Measurements from ENCODE around the gene AQR. TPM values are rescaled to one million over a fixed set of nuclear protein-coding genes. Genes with fewer than 3 reads are reported as not detected.
A peak's percentile ranks its signal among the peaks of the same experiment; 100 is the strongest.

Gene AQR
- total and polyA plus RNA-seq, 2 of the 13 experiments (the other 11 are each of a cell fraction or from before 2014, with no cell fraction given), result 18.7 to 31.3 TPM

DNA sequence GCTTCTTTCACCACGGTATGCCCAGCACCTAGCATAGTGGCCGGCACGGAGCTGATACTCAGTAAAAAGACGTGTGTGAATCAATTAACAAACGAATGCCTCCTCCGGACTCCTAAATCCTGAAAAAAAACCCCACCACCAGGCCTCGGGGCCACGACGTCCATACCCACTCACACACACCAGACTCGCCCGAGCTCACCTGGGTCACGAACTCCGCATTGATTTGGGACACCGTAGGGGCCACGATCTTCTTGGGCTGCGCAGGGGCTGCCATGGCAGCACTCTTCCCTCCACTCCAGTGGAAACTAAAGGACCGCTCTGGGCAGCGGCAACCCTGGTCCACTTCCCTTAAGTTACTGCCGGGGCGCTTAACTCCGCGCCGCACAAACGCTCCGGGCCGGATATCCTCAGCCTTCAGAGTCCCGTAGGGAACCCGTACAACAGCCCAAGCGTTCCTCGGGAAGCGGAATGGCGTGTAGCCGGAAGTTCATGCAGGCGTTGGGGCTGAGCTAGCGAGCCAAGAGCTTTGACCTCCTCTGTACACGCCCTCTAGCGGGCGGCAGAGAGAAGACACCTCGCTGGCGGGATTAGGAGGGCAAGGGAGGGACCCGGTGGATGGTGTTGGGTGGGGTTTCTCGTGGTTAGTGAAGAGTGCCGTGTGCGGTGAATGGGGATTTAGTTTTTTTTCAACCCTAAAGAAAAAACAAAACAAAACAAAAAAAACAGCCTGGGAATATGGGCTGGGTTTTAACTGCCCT, at the start of gene AQR (continued):
- TF ChIP-seq, protein P1, sequence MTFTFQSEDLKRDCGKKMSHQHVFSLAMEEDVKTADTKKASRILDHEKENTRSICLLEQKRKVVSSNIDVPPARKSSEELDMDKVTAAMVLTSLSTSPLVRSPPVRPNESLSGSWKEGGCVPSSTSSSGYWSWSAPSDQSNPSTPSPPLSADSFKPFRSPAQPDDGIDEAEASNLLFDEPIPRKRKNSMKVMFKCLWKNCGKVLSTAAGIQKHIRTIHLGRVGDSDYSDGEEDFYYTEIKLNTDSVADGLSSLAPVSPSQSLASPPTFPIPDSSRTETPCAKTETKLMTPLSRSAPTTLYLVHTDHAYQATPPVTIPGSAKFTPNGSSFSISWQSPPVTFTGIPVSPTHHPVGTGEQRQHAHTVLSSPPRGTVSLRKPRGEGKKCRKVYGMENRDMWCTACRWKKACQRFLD (CRISPR knock-in tag; IDR thresholded peaks at IDR 0.05; ENCODE audit: borderline replicate concordance), result no peak
- no peak for TF ChIP-seq IKZF4 (CRISPR knock-in tag; IDR thresholded peaks at IDR 0.05; ENCODE audit: borderline replicate concordance, low read depth, not compliant biosample characterization)
- TF ChIP-seq TGIF2 (CRISPR knock-in tag; IDR thresholded peaks at IDR 0.05), result 0 out of 2 replicates have a peak, but pooled peaks have one; percentile 16
- no peak for TF ChIP-seq ETV6 (CRISPR knock-in tag; conservative IDR thresholded peaks at IDR 0.05)
- TF ChIP-seq BORCS8-MEF2B (CRISPR knock-in tag; IDR thresholded peaks at IDR 0.05), result peak; percentile 87
- TF ChIP-seq TEAD3 (CRISPR knock-in tag; optimal IDR thresholded peaks at IDR 0.05; ENCODE audit: borderline replicate concordance), result peak; percentile 63
- TF ChIP-seq, protein P2, sequence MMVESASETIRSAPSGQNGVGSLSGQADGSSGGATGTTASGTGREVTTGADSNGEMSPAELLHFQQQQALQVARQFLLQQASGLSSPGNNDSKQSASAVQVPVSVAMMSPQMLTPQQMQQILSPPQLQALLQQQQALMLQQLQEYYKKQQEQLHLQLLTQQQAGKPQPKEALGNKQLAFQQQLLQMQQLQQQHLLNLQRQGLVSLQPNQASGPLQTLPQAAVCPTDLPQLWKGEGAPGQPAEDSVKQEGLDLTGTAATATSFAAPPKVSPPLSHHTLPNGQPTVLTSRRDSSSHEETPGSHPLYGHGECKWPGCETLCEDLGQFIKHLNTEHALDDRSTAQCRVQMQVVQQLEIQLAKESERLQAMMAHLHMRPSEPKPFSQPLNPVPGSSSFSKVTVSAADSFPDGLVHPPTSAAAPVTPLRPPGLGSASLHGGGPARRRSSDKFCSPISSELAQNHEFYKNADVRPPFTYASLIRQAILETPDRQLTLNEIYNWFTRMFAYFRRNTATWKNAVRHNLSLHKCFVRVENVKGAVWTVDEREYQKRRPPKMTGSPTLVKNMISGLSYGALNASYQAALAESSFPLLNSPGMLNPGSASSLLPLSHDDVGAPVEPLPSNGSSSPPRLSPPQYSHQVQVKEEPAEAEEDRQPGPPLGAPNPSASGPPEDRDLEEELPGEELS (CRISPR knock-in tag; IDR thresholded peaks at IDR 0.05), result peak; percentile 62; the same call in 1 of the 2 replicates
- peak; percentile 91 for TF ChIP-seq HDAC2 (CRISPR knock-in tag; IDR thresholded peaks at IDR 0.05)
- TF ChIP-seq ZNF781 (CRISPR knock-in tag; IDR thresholded peaks at IDR 0.05; ENCODE audit: borderline replicate concordance, not compliant biosample characterization), result peak; percentile 53
- 0 out of 2 replicates have a peak, but pooled peaks have one; percentile 55 for TF ChIP-seq ZNF343 (CRISPR knock-in tag; IDR thresholded peaks at IDR 0.05)
- no peak for TF ChIP-seq SNRNP70 (IDR thresholded peaks at IDR 0.05; ENCODE audit: low read depth, low read length)
- TF ChIP-seq ZNF75D (CRISPR knock-in tag; IDR thresholded peaks at IDR 0.05; ENCODE audit: borderline replicate concordance), result no peak
- TF ChIP-seq, protein P3, sequence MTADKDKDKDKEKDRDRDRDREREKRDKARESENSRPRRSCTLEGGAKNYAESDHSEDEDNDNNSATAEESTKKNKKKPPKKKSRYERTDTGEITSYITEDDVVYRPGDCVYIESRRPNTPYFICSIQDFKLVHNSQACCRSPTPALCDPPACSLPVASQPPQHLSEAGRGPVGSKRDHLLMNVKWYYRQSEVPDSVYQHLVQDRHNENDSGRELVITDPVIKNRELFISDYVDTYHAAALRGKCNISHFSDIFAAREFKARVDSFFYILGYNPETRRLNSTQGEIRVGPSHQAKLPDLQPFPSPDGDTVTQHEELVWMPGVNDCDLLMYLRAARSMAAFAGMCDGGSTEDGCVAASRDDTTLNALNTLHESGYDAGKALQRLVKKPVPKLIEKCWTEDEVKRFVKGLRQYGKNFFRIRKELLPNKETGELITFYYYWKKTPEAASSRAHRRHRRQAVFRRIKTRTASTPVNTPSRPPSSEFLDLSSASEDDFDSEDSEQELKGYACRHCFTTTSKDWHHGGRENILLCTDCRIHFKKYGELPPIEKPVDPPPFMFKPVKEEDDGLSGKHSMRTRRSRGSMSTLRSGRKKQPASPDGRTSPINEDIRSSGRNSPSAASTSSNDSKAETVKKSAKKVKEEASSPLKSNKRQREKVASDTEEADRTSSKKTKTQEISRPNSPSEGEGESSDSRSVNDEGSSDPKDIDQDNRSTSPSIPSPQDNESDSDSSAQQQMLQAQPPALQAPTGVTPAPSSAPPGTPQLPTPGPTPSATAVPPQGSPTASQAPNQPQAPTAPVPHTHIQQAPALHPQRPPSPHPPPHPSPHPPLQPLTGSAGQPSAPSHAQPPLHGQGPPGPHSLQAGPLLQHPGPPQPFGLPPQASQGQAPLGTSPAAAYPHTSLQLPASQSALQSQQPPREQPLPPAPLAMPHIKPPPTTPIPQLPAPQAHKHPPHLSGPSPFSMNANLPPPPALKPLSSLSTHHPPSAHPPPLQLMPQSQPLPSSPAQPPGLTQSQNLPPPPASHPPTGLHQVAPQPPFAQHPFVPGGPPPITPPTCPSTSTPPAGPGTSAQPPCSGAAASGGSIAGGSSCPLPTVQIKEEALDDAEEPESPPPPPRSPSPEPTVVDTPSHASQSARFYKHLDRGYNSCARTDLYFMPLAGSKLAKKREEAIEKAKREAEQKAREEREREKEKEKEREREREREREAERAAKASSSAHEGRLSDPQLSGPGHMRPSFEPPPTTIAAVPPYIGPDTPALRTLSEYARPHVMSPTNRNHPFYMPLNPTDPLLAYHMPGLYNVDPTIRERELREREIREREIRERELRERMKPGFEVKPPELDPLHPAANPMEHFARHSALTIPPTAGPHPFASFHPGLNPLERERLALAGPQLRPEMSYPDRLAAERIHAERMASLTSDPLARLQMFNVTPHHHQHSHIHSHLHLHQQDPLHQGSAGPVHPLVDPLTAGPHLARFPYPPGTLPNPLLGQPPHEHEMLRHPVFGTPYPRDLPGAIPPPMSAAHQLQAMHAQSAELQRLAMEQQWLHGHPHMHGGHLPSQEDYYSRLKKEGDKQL (CRISPR knock-in tag; IDR thresholded peaks at IDR 0.05; ENCODE audit: low read depth), result peak; percentile 66; the same call in 1 of the 2 replicates
- TF ChIP-seq, protein P4, sequence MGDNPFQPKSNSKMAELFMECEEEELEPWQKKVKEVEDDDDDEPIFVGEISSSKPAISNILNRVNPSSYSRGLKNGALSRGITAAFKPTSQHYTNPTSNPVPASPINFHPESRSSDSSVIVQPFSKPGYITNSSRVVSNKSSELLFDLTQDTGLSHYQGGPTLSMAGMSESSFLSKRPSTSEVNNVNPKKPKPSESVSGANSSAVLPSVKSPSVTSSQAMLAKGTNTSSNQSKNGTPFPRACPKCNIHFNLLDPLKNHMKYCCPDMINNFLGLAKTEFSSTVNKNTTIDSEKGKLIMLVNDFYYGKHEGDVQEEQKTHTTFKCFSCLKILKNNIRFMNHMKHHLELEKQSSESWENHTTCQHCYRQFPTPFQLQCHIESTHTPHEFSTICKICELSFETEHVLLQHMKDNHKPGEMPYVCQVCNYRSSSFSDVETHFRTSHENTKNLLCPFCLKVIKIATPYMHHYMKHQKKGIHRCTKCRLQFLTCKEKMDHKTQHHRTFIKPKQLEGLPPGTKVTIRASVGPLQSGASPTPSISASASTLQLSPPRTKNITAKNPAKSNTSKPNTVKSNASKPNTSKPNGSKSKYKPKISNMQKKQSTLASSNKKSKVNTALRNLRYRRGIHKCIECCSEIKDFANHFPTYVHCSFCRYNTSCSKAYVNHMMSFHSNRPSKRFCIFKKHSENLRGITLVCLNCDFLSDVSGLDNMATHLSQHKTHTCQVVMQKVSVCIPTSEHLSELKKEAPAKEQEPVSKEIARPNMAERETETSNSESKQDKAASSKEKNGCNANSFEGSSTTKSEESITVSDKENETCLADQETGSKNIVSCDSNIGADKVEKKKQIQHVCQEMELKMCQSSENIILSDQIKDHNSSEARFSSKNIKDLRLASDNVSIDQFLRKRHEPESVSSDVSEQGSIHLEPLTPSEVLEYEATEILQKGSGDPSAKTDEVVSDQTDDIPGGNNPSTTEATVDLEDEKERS (CRISPR knock-in tag; IDR thresholded peaks at IDR 0.05), result no peak
- TF ChIP-seq ZNF124 (CRISPR knock-in tag; IDR thresholded peaks at IDR 0.05), result peak; percentile 62; the same call in 1 of the 2 replicates
- TF ChIP-seq ZFP90 (CRISPR knock-in tag; IDR thresholded peaks at IDR 0.05; ENCODE audit: borderline replicate concordance), result 0 out of 2 replicates have a peak, but pooled peaks have one; percentile 43
